Mesothelial cell of epicardium (in vitro differentiated cells): ENCODE data around the gene EFHC1. TPM values are rescaled to one million over a fixed set of nuclear protein-coding genes. Genes with fewer than 3 reads are reported as not detected.
A peak's percentile ranks its signal among the peaks of the same experiment; 100 is the strongest.

Experiments
- DNase-seq, 2 experiments: peaks; one replicate each; pipeline ENCODE4 v3.0.0; 2021; ENCODE audit warnings: low spot score in 2 of 2; ENCODE audit not compliant: unreplicated experiment in 2 of 2
- H3K27ac Mint-ChIP-seq: 2 replicates; pipeline ENCODE4 v1.8.0; 2021; ENCODE audit warnings: mixed read lengths
- H3K27me3 Mint-ChIP-seq: 2 replicates; pipeline ENCODE4 v1.8.0; 2021; ENCODE audit warnings: low read depth, mixed read lengths
- H3K36me3 Mint-ChIP-seq: 2 replicates; pipeline ENCODE4 v1.8.0; 2021; ENCODE audit warnings: mixed read lengths
- H3K4me1 Mint-ChIP-seq: 2 replicates; pipeline ENCODE4 v1.8.0; 2021; ENCODE audit warnings: mixed read lengths
- H3K4me3 Mint-ChIP-seq: 2 replicates; pipeline ENCODE4 v1.8.0; 2021; ENCODE audit warnings: mild to moderate bottlenecking, moderate library complexity, mixed read lengths
- H3K9me3 Mint-ChIP-seq: 2 replicates; pipeline ENCODE4 v1.8.0; 2021; ENCODE audit warnings: mixed read lengths
- total RNA-seq: library from RNA; stranded (reverse); gene quantifications from 3 replicates; pipeline ENCODE4 v1.2.1, GENCODE V29; 2021
- TF ChIP-seq, protein P1 (sequence below): fragments of 200-600 bp; sonication (generic); IDR thresholded peaks from one replicate; pipeline ENCODE4 v1.5.0; 2021; ENCODE audit warnings: antibody characterized with exemption; ENCODE audit not compliant: unreplicated experiment

EFHC1 gene
- total RNA-seq, 1 donor from 2014 or later = 34.4 TPM

DNA sequence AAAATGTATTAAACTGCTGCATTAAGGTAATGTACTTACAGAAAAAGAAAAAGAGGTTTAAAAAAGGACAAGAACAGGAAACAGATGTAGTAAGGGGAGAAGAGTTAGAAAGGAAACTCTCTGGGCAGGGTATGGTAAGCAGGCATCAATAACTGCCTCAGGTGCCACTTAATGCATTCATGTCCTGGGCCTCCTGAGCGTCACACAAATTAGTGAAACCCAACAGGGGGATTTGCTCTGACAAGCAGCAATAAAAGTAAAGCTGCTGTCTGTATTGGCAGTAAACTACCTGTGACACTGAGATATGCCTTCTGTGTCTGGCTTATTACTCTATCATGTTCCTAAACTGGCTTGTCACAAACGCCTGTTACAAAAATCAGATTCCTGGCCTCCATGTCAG, 1.5 kb upstream of the EFHC1 start:
- no peak for DNase-seq
- Mint-ChIP-seq H3K36me3 (no peaks in the 10 kb centered on the region), H3K9me3 (no peaks in the 10 kb centered on the region), H3K4me3 (peak overlapping the region; percentile 7), H3K27ac (no peak overlapping the region), H3K4me1 (peaks cover 13% of the 10 kb centered on the region), H3K27me3 (no peaks in the 10 kb centered on the region)
- TF ChIP-seq, protein P1, sequence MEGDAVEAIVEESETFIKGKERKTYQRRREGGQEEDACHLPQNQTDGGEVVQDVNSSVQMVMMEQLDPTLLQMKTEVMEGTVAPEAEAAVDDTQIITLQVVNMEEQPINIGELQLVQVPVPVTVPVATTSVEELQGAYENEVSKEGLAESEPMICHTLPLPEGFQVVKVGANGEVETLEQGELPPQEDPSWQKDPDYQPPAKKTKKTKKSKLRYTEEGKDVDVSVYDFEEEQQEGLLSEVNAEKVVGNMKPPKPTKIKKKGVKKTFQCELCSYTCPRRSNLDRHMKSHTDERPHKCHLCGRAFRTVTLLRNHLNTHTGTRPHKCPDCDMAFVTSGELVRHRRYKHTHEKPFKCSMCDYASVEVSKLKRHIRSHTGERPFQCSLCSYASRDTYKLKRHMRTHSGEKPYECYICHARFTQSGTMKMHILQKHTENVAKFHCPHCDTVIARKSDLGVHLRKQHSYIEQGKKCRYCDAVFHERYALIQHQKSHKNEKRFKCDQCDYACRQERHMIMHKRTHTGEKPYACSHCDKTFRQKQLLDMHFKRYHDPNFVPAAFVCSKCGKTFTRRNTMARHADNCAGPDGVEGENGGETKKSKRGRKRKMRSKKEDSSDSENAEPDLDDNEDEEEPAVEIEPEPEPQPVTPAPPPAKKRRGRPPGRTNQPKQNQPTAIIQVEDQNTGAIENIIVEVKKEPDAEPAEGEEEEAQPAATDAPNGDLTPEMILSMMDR = no peak

- DNase-seq = peak in 1 of 2 experiments; percentile 46
- H3K36me3 Mint-ChIP-seq = no peaks in the 10 kb centered on the region
- H3K4me1 Mint-ChIP-seq = peaks cover 13% of the 10 kb centered on the region
- TF ChIP-seq, protein P1 = no peak
- no peaks in the 10 kb centered on the region for H3K9me3 Mint-ChIP-seq
- H3K4me3 Mint-ChIP-seq = no peak overlapping the region
- no peak overlapping the region for H3K27ac Mint-ChIP-seq
- H3K27me3 Mint-ChIP-seq = no peaks in the 10 kb centered on the region
Observed at GRCh38 chr6:52420668-52421358, 671 bp downstream of the EFHC1 start.

DNA sequence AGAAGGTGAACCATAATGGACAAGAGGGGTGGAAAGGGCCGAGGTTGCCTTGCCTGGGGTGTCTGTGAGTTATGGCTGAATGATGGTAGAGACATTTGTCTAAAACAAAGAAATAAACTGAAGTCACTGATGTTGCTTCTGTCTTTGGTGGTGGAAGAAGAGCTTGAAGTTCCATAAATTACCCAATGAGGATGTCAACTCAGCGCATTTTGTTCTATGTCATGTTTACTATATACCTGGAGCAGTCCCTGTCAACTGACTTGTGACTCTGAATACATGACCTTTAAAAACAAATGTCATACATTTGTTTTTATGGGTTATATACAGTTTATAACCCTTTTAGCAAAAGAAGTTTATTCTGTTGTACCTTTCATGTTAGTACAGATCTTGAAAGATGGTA, 2.0 kb downstream of the EFHC1 start:
- Mint-ChIP-seq H3K4me1 (peaks cover 7% of the 10 kb centered on the region), H3K36me3 (no peaks in the 10 kb centered on the region), H3K27ac (no peak overlapping the region), H3K27me3 (no peaks in the 10 kb centered on the region), H3K9me3 (no peaks in the 10 kb centered on the region), H3K4me3 (no peak overlapping the region)
- TF ChIP-seq, protein P1 = no peak
- no peak for DNase-seq

GRCh38 chr6:52423448-52423847, 3.3 kb downstream of the EFHC1 start:
- Mint-ChIP-seq H3K27me3 (no peaks in the 10 kb centered on the region), H3K4me1 (peaks cover 7% of the 10 kb centered on the region), H3K36me3 (peaks cover 4% of the 10 kb centered on the region), H3K4me3 (no peak overlapping the region), H3K9me3 (no peaks in the 10 kb centered on the region), H3K27ac (no peak overlapping the region)
- DNase-seq = no peak
- TF ChIP-seq, protein P1 = no peak

DNA sequence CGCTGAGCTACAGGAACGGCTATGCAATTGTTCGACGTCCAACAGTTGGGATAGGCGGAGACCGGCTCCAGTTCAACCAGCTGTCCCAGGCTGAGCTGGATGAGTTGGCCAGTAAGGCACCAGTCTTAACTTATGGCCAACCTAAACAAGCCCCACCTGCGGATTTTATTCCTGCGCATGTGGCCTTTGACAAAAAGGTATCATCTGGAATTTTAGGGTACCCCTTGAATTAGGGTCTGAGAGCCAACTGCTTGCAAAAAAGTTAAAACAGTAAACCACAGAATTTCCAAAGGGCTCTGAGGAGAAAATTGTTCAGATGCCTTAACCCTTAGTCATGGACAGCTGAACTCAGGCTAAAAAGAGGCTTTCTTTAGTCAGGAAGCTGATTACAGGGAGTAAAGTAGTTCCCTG, 3.8 kb downstream of the EFHC1 start:
- Mint-ChIP-seq H3K27ac (no peak overlapping the region), H3K27me3 (no peaks in the 10 kb centered on the region), H3K4me3 (no peak overlapping the region), H3K9me3 (peaks cover 4% of the 10 kb centered on the region), H3K36me3 (peaks cover 9% of the 10 kb centered on the region), H3K4me1 (peaks cover 7% of the 10 kb centered on the region)
- DNase-seq = no peak
- TF ChIP-seq, protein P1 = no peak
